Calu3 (cell line): ENCODE results near the gene TOM1L2. TPM values are rescaled to one million over a fixed set of nuclear protein-coding genes. Genes with fewer than 3 reads are reported as not detected.
A peak's percentile ranks its signal among the peaks of the same experiment; 100 is the strongest.

Experiments used
- BruUV-seq: library from RNA; stranded (reverse); fragments of 400-500 nt; replicated peaks from 2 replicates; lab custom pipeline; 2021; lab: Mats Ljungman, UMichigan
- CTCF ChIA-PET: fragments of 300-600 bp; sonication (Branson Sonifier 250); formaldehyde crosslinking; loops from one replicate; lab custom pipeline; 2022; ENCODE audit warnings: antibody characterized with exemption; lab: Charles Lee
- DNase-seq: peaks from one replicate; pipeline ENCODE4 v3.0.0; 2022
- H3K27ac Mint-ChIP-seq: one replicate; pipeline ENCODE4 v1.8.0; 2022; ENCODE audit warnings: mixed read lengths; ENCODE audit not compliant: unreplicated experiment
- H3K27me3 Mint-ChIP-seq: one replicate; pipeline ENCODE4 v1.8.0; 2022; ENCODE audit warnings: mixed read lengths; ENCODE audit not compliant: unreplicated experiment
- H3K36me3 Mint-ChIP-seq: one replicate; pipeline ENCODE4 v1.8.0; 2022; ENCODE audit warnings: mild to moderate bottlenecking, moderate library complexity, mixed read lengths; ENCODE audit not compliant: insufficient read depth, unreplicated experiment
- H3K4me1 Mint-ChIP-seq: one replicate; pipeline ENCODE4 v1.8.0; 2022; ENCODE audit warnings: mild to moderate bottlenecking, low read depth, mixed read lengths; ENCODE audit not compliant: unreplicated experiment
- H3K4me3 Mint-ChIP-seq: one replicate; pipeline ENCODE4 v1.8.0; 2022; ENCODE audit warnings: mild to moderate bottlenecking, low read depth, moderate library complexity, mixed read lengths; ENCODE audit not compliant: unreplicated experiment
- H3K9me3 Mint-ChIP-seq: one replicate; pipeline ENCODE4 v1.8.0; 2022; ENCODE audit warnings: low read depth, mixed read lengths; ENCODE audit not compliant: unreplicated experiment
- CTCF ChIP-seq: fragments of 200-600 bp; IDR thresholded peaks from one replicate; pipeline ENCODE4 v1.8.0; 2022; ENCODE audit warnings: antibody characterized with exemption; ENCODE audit not compliant: unreplicated experiment
- intact Hi-C: fragments of 100-400 bp; cut with micrococcal nuclease; formaldehyde crosslinking; loops from one replicate; pipeline ENCODE4 v1.10.0; 2022; ENCODE audit not compliant: unreplicated experiment
- total RNA-seq: library from RNA; stranded (reverse); gene quantifications from 2 replicates; pipeline ENCODE4 v1.2.3, GENCODE V29; 2022

Gene TOM1L2
- total RNA-seq, 1 experiment from 2014 or later = 20.1 TPM

GRCh38 chr17:17822616-17823015 lies 149.6 kb downstream of the TOM1L2 start:
- CTCF ChIA-PET = no interaction called here
- no peak for DNase-seq
- intact Hi-C loops = no loop called here
- H3K27me3 Mint-ChIP-seq = no peaks in the 10 kb centered on the region
- peak overlapping the region; percentile 28 for H3K4me3 Mint-ChIP-seq
- peaks cover 53% of the 10 kb centered on the region for H3K4me1 Mint-ChIP-seq
- H3K9me3 Mint-ChIP-seq = no peaks in the 10 kb centered on the region
- no peak for TF ChIP-seq CTCF
- no TSS peak for BruUV-seq
- H3K36me3 Mint-ChIP-seq = peaks cover 63% of the 10 kb centered on the region
- no peak overlapping the region for H3K27ac Mint-ChIP-seq

DNA sequence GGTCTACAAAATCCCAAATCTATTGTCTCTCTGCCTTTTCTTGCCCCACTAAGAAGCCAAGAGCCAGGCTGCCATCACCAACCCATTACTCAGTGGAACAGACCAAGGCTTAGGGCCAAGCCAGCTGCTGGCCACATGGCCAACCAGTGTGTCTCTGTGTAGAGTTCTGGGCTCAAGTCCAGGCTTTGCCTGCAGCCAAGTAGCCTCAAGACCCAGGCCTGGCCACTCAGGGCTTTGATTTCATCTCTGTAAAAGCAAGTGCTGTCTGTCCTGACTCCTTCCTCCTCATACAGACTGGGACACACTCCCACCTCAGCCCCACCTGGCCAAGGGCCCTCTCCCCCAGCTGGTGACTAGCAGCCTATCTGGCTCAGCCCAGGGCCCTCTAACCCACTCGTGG lies 150.0 kb downstream of the TOM1L2 start:
- TF ChIP-seq CTCF = no peak
- BruUV-seq = no TSS peak
- no peak for DNase-seq
- H3K4me1 Mint-ChIP-seq = peaks cover 50% of the 10 kb centered on the region
- no peaks in the 10 kb centered on the region for H3K27me3 Mint-ChIP-seq
- CTCF ChIA-PET = no interaction called here
- no peak overlapping the region for H3K27ac Mint-ChIP-seq
- intact Hi-C loops = no loop called here
- H3K4me3 Mint-ChIP-seq = no peak overlapping the region
- peaks cover 63% of the 10 kb centered on the region for H3K36me3 Mint-ChIP-seq
- H3K9me3 Mint-ChIP-seq = no peaks in the 10 kb centered on the region

DNA sequence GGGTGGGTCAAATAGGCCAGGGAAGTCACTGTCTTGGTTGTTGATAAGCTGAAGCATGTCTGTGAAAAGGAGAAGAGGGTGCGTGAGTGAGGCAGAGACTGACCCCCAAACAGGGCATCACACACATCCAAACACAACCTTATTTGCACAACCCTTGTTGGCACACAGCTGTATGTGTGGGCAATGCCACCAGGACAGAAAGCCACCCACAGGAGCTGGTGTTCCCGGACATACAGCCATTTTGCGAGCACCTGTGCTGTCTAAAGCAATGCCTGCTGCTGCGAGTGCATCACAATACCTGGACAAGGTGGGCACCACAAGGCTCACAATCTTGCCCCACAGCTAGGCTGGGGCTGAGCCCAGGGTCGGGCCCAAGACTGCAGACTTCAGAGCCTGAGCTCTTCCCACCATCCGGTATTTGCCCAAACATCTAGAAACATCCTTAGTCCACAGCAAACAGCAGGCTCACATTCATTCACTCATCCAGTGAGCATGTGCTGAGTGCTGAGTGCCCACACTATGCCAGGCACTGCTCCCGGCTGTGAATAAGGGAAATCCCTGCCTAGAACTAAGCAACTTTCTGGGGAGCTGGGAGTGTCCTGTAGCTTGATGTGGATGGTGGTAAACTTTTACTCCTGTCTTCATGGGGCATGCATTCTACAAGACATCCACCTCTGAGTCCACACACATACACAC lies 151.6 kb downstream of the TOM1L2 start:
- BruUV-seq = no TSS peak
- Mint-ChIP-seq H3K36me3 (peaks cover 64% of the 10 kb centered on the region), H3K4me3 (no peak overlapping the region), H3K27ac (peak overlapping the region; percentile 42), H3K4me1 (peaks cover 34% of the 10 kb centered on the region), H3K27me3 (no peaks in the 10 kb centered on the region), H3K9me3 (no peaks in the 10 kb centered on the region)
- intact Hi-C loops = no loop called here
- TF ChIP-seq CTCF = no peak
- CTCF ChIA-PET = no interaction called here
- no peak for DNase-seq

DNA sequence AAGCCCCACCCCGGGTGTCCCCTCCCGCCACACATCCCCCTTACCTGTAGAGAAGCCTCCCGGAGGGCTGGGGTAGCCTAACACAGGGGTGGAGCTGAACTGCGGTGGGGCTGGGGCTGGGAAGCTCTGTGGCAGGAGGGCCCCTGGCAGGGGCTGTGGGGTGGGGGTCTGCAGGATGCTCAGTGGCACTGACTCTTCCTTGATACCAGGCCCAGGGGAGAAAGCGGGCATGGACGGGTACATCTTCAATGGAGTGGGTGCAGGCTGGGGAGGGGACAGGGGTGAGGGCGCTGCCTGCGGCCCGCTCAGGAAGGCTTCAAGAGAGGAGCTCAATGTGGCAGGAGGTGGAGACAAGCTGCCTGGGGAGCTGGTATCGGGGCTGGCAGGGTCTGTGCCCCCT lies 152.2 kb downstream of the TOM1L2 start:
- no peak for TF ChIP-seq CTCF
- Mint-ChIP-seq H3K36me3 (peaks cover 65% of the 10 kb centered on the region), H3K27ac (peak overlapping the region; percentile 80), H3K4me1 (peaks cover 33% of the 10 kb centered on the region), H3K27me3 (no peaks in the 10 kb centered on the region), H3K4me3 (peak overlapping the region; percentile 43), H3K9me3 (no peaks in the 10 kb centered on the region)
- CTCF ChIA-PET = interaction anchor here (0.6 kb wide), 1 partner anchor 171 kb away, joined by 4 read pairs; no protein-coding TSS in a partner anchor
- no TSS peak for BruUV-seq
- intact Hi-C loops = no loop called here
- no peak for DNase-seq
